SK-N-SH (cell line): ENCODE results near the gene TEAD3.

Experiments used
- CHD2 ChIP-seq: fragments of 150-350 bp; IDR thresholded peaks from 2 replicates; pipeline ENCODE4 v1.6.1; 2018; ENCODE audit warnings: low read length; ENCODE audit not compliant: partially characterized antibody
- CTCF ChIP-seq: fragments of 200-600 bp; sonication (generic); IDR thresholded peaks from 2 replicates; pipeline ENCODE4 v1.6.1; 2017; ENCODE audit warnings: antibody characterized with exemption, mild to moderate bottlenecking, moderate library complexity
- EZH2phosphoT487 ChIP-seq: fragments of 200-600 bp; sonication (generic); IDR thresholded peaks from 2 replicates; pipeline ENCODE4 v1.6.1; 2017; ENCODE audit warnings: low read depth, mixed run types, mild to moderate bottlenecking, antibody characterized with exemption, moderate library complexity, borderline replicate concordance
- FOXJ3 ChIP-seq: sonication (generic); formaldehyde crosslinking; IDR thresholded peaks from 2 replicates; pipeline ENCODE4 v1.5.1; 2020; ENCODE audit warnings: mild to moderate bottlenecking, missing genetic modification reagents
- MAX ChIP-seq: IDR thresholded peaks from 2 replicates; pipeline ENCODE4 v1.4.0; 2012; ENCODE audit warnings: low read depth
- MXI1 ChIP-seq: IDR thresholded peaks from 2 replicates; pipeline ENCODE4 v1.6.1; 2012; ENCODE audit warnings: mild to moderate bottlenecking, low read depth, low read length, improper control_type of control experiment
- POLR2AphosphoS5 ChIP-seq: IDR thresholded peaks from 2 replicates; pipeline ENCODE4 v1.6.1; 2012; ENCODE audit warnings: low read depth, low read length
- RAD21 ChIP-seq: IDR thresholded peaks from 2 replicates; pipeline ENCODE4 v1.6.1; 2012; ENCODE audit warnings: mild to moderate bottlenecking, low read length
- REST ChIP-seq: IDR thresholded peaks from 2 replicates; pipeline ENCODE4 v1.6.1; 2012; ENCODE audit warnings: mild to moderate bottlenecking, low read depth, low read length, moderate library complexity
- SIN3A ChIP-seq: IDR thresholded peaks from 2 replicates; pipeline ENCODE4 v1.6.1; 2012; ENCODE audit warnings: low read depth, mild to moderate bottlenecking, low read length, moderate library complexity, borderline replicate concordance
- TCF12 ChIP-seq: IDR thresholded peaks from 2 replicates; pipeline ENCODE4 v1.4.0; 2012
- USF1 ChIP-seq: IDR thresholded peaks from 2 replicates; pipeline ENCODE4 v1.4.0; 2012; ENCODE audit warnings: low read depth, borderline replicate concordance
- TF ChIP-seq, protein P1 (sequence below): fragments of 150-350 bp; IDR thresholded peaks from 2 replicates; pipeline ENCODE4 v1.6.1; 2017; ENCODE audit warnings: antibody characterized with exemption, low read length, low read depth, borderline replicate concordance

DNA sequence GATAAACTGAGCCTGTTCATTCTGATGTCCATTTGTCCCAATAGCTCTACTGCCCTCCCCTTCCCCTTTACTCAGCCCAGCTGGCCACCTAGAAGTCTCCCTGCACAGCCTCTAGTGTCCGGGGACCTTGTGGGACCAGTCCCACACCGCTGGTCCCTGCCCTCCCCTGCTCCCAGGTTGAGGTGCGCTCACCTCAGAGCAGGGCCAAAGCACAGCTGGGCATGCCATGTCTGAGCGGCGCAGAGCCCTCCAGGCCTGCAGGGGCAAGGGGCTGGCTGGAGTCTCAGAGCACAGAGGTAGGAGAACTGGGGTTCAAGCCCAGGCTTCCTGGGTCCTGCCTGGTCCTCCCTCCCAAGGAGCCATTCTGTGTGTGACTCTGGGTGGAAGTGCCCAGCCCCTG is 69.4 kb downstream of the TEAD3 start:
- TF ChIP-seq USF1 (no peak), EZH2phosphoT487 (no peak), CHD2 (no peak), CTCF (no peak), REST (no peak), SIN3A (no peak), MAX (no peak), POLR2AphosphoS5 (no peak), RAD21 (no peak), FOXJ3 (CRISPR knock-in tag) (no peak), TCF12 (no peak), MXI1 (no peak)
- TF ChIP-seq, protein P1, sequence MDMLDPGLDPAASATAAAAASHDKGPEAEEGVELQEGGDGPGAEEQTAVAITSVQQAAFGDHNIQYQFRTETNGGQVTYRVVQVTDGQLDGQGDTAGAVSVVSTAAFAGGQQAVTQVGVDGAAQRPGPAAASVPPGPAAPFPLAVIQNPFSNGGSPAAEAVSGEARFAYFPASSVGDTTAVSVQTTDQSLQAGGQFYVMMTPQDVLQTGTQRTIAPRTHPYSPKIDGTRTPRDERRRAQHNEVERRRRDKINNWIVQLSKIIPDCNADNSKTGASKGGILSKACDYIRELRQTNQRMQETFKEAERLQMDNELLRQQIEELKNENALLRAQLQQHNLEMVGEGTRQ: no peak
